AML-193 (cell line): Measurements from ENCODE around the gene LIPN.

Experiments
- DNase-seq, 2 experiments: peaks; one replicate each; lab custom pipeline; 2025; lab: John Stamatoyannopoulos, UW

LIPN gene

GRCh38 chr10:88786032-88786770, 26.4 kb downstream of the LIPN start:
- DNase-seq: no peak

DNA sequence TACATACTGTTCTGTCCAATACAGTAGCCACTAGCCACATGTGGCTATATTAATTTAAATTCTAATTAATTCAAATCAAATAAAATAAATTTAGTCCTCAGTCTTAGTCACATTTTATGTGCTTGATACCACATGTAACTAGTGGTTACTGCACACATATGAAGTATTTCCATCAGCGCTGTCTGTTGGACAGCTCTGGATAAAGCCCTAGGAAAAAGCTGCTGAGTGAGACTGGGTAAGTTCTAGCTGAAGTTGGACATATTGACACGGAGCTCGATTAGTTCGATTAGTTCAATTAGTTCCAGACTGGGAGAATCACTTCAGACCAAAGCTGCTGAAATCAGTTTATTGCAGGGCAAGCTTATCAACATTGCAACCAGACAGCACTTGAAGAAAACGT, 27.6 kb downstream of the LIPN start:
- no peak for DNase-seq

DNA sequence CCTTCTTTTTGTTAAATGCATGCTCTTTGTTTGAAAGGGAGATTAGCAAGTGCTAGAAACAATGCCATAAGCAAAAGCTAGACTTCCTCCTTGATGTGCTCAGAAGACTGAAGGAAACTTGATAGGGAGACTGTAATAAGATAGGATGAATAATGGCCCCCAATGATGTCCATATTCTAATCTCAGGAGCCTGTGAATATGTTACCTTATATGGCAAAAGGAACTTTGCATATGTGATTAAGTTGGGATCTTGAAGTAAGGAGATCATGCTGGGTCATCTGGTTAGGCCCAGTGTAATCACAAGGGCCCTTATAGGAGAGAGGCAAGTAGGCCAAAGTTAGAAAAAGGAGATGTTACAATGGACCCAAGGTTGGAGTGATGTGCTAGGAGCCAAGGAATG, 29.1 kb downstream of the LIPN start:
- DNase-seq: no peak

DNA sequence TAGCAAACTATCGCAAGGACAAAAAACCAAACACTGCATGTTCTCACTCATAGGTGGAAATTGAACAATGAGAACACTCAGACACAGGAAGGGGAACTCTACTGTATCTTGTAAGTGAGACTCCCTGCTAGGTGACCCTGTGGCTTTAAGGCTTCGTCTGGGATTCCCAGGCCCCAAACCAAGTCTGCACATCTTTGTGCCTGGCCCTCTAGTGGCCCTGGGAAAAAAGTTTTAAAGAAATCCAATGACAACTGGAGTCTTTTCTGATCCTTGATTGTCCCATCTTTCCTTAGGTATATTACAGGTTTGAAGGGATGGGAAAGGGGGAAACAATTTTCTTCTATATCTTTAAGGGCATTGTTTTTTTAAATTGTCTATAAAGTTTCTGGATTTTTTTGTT, 32.1 kb downstream of the LIPN start:
- DNase-seq: peak; percentile 11 to 22

DNA sequence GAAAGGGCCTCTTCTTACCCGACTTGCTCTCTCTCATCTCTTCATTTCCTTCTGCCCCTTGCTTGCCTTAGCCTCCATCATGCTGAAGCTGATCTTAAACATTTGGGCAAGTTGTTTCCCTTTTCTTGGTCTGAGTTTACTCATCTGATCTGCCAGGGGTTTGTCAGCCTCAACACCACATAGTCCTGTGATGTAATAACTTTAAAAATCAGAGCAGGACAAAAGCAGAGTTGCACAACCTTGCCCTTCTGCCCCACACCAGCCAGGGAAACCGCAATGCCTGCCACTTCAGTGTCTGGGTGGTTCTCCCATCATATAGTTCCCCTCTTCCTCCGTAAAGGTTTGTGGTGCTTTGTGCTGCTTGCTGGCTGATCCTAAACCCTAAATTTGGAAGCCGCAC, 32.8 kb downstream of the LIPN start:
- DNase-seq: peak; percentile 89 to 91

DNA sequence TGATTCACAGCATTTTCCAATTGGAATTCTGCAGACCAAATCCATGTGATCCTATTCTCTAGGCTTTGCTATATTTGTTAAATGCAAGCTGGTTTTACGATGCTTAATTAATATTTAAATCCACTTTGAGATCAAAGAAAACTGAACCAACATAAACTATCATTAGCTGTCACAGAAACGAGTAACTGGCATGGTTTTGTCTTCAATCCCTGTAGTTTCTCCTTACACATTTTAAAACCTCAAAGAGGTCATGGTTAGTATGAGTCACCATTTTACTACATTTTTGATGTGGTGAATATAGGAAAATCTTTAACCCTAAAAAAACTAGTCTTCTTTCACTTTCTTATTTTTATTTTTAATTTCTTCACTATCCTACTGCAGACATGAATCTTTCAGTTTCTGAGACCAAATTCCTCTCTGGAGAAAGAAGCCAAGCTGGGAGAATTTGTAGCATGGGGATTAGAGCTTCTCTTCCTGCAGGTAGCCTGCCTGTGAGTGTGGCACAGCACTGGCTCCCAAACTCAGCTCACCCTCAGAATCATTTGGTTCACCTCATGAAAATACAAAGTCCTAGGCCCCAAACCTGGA, 34.0 kb downstream of the LIPN start:
- no peak for DNase-seq

- no peak for DNase-seq
Measured at GRCh38 chr10:88794731-88795130, 34.9 kb downstream of the LIPN start.

DNA sequence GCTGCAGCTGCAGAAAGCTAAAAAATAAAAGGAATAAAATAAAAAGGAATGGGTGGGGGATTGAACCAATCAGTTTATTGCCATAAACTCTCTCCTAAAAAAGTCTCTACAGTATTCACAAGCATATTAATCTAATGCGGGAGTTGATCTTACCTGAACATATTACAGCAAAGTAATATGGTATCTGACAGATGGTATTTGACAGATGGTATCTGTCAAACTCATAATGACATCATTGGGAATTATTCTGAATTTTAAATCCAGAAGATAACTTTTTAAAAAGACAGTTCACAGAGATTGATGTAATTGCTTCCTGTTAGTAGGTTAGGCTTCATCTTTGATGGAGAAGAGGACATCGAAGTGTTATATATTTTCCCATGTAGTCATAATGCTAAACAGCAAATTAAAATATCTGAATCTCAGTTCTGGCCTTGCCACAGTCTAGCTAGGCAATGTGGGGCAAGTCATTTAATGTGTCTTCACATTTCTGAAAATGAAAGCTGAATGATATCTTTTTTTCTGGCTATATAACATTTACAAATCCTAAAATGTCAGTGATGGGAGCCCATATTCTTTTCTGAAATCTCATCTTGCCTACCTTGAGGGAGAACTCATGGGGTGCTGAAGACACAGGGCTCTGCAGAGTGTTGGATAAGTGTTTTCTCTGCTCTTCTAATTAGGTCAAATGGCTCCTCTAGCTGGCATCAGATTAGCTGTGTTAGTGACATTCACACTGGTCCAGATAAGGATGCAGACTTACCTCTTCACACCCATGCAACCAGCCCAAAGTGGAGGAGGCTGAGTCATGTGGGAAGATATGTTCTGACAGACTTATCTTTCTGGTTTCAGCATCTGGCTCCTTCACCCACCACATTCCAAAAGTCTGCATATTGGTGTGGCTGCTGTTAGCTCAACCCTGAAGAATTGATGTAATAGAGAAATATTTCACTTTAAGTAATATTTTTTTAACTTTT, 40.6 kb downstream of the LIPN start:
- no peak for DNase-seq

- no peak for DNase-seq
Measured at GRCh38 chr10:88802523-88803285, 42.9 kb downstream of the LIPN start, which contains the start of gene LIPM. Gene LIPM (plus strand): TSS chr10:88802730. CDS start chr10:88802897, 167 bp downstream.

- DNase-seq: no peak
Measured at GRCh38 chr10:88803641-88804040, 43.8 kb downstream of the LIPN start.

DNA sequence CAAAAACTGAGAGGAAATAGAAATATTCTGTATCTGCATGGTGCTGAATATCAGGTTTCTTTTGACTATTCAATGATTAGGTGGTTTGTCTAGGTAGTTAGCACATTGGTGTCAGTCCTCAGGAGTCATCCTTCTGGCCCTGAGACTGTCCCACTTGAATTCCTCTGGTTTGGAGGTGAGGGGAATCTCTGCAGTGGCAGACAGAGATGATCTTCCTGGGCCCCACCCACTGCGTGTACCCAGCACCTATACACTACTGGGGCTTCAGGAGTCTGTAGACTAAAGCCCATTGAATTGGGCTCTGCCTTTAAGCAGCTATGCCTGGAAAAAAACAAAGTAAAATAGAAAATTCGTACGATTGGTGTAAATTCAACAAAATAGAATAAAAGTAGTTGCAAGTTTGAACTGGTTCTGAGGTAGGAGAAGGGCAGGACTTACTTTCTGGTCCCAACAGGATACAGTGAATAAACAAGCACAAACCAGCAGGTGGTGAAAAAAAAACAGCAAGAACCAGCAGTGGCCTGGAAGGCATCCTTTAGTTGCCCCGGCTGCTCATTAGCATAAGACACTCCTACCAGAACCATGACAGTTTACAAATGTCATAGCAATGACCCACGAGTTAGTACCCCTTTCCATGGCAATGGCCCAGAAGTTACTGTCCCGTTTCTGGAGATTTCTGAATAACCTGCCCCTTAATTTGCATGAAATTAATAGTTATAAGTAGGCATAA, 44.4 kb downstream of the LIPN start:
- no peak for DNase-seq

GRCh38 chr10:88805361-88805760, 45.5 kb downstream of the LIPN start:
- no peak for DNase-seq

DNA sequence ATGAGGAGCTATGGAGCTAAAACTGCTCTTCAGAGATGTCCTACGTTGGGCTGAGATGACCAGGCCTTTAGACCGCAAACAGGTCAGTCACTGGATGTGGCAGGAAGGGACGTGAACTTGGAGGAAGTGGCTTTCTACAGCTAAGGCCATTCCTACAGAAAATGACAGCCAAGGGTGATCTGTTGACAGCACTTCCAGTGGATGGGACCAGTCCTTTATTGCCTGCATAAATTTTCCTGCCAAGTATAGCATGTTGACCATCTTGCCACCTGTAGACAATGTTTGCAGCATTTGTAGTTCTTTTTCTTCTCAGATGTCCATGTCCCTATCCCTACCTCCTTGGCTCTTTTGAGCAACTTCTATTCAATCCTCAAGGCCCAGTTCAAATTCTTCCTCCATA, 46.1 kb downstream of the LIPN start:
- no peak for DNase-seq

- no peak for DNase-seq
Measured at GRCh38 chr10:88809621-88810020, 49.8 kb downstream of the LIPN start.

GRCh38 chr10:88810196-88810961, 50.6 kb downstream of the LIPN start:
- DNase-seq: peak; percentile 51 to 58

- DNase-seq: no peak
Measured at GRCh38 chr10:88813200-88813599, 53.4 kb downstream of the LIPN start.

DNA sequence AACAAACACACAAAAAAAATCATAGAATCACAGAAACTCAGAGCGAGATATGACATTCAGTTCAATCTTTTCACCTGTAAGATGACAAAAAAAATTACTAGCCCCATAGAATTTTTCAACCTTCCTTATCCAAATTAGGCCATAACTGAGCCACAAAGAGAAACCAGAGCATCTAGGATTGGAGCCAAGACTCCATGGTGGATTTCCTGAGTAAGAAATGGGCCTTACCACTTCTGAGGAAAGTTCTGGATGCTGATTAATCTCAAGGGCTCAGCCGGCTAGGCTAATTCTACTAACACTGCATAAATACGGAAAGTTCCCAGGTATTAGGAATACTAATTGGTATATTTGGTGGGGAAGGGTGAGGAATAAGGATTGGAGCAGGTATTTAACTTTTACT, 59.5 kb downstream of the LIPN start:
- no peak for DNase-seq

GRCh38 chr10:88820748-88821401, 61.1 kb downstream of the LIPN start:
- no peak for DNase-seq

GRCh38 chr10:88826388-88826787, 66.6 kb downstream of the LIPN start:
- DNase-seq: no peak

DNA sequence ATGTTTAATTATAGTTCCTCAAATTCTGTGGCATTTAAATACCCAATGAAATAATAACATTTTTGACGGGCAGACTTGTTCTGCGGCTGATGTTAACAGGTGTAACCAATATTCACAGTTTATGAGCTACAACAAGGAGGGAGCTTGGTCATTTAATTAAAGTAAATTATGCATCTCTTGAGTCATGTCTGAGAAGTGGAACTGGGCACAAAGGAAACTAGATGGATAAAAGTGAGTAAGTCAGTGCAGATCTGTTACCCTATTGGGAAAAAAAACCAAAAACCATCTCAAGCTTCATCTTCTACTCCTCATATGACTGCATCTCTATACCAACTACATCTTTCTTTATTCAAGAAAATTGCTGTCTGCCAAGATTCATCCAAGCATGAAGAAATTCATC, 67.9 kb downstream of the LIPN start:
- no peak for DNase-seq
